HG02981 (cell line): ENCODE data around the gene CTNNA3.

Experiments
- ATAC-seq: cut with Tn5 transposase; IDR thresholded peaks from one replicate; pipeline ENCODE4 v1.9.1; 2021; ENCODE audit warnings: mild to moderate bottlenecking, moderate library complexity; ENCODE audit not compliant: unreplicated experiment

The CTNNA3 gene

DNA sequence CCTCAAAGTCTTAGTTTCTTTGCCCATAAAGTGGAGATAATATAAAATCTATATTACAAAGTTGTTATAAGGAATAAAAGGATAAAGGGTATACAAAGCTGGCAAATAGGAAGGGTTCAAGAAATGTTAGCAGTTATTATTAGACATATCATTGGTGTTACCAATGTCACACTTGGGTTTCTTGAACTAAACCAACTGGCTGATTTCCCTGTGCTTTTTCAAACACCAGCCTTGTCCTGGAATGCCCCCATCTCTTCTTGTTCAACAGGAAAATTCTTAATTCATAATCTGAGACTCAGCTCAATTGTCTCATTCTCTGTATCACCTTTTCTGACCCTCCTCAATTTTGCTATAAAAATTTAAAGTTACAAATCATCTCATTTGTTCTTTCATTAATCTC lies 913.9 kb downstream of the CTNNA3 start:
- no peak for ATAC-seq

DNA sequence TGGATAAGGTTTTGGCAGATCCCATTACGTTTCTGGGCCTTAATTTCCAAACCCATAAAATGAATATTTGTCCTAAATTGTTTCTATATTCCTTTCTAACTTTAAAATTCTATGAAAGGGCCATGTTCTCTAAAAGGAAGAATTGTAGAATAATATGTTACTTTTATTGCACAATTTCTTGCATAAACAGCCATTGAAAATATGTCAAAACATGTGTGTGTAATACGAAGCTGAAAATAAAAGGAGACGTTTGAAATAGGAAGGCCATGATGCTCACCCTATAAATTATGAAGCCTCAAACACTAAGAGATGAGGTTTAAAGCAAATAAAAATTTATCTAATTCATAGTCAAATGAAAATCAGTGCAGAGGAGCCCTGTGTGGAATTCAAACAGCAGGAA lies 915.2 kb downstream of the CTNNA3 start:
- no peak for ATAC-seq

DNA sequence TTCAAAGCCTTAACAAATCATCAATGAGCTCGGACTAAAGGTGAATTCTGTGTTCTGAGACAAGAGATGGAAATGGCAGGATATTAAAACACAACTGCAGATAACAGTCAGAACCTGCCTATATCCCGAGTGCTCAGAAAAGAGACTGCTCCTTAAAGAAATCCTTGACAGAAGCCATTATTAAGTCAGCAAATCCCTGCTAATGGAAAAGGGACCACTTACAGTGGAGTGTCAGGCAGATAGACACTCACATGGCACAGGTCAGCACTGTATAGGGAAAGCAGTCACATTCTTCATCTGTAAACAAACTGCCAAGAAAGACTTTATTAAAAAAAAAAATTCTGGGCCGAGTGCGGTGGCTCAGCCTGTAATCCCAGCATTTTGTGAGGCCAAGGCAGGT lies 917.6 kb downstream of the CTNNA3 start:
- ATAC-seq, result no peak

DNA sequence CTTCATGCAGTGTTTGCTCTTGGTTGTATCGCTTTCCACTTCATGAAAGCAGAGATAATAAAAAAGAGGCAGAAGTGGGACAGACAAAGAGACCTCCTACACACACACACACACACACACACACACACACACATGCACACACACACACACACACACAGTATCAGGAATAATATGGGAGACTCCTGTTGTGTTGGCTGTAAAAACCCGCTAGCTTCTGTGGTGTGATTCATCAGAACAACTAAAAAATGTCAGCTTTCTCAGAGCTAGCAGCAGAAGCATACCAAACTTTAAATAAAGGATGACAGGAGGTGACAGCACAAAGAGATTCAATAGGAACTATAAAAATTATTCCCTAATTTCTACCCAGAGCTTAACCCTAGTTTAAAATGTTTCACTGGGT lies 918.3 kb downstream of the CTNNA3 start:
- ATAC-seq, result no peak

DNA sequence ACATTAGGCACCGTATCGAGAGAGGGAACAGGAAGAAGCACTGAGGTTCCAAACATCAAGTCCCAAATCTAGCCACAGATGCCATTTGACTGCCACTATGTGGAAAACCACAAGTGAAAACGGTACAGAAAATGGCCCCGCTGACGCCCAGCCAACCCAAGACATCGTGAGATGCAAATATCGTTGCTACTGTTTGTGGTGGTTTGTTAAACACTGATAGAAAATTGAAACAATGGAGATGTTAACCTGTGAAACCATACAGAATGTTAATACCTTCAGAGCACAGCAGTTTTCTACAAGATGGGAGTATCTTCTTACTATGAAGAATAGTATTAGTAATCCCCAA lies 922.5 kb downstream of the CTNNA3 start:
- no peak for ATAC-seq

DNA sequence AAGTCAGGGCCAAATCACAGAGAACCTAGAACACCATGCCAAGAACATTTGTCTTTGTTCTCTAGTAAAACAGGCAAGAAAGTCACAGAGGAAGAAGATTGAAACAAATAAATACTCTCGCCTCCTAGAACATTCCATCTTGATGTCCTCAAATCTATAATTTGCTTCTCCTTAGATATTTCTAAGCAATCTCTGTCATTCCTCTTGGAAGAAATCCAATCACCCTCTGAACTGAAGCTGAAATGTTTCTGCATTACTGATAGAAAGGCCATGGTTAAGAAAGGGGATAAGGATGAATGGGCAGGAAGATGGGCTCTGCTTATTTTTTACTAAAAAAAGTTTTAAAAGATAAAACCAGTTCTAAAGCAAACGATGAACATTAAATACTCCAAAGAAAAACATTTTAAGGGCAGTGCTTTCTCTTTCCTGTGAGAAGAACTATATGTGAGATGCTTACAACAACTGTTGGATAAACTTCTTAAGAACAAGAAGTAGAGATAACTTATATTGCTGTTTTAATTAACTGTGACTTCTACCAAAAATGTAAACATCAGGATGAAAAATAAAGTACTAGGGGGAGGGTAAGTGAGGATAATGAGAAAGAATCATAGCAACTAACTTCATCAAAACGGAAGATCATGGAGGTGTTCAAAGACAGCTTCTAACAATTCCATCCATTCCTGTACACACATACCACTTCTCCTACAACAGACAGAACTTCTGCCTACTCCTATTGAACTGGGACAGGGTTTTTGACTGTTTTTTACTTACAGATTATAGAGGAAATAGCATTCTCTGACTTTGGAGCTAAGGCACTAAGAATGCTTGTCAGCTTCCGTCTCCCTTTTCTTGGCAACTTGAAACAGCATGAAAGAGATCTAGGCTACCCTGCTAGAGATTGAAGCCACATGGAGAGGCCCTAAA lies 923.2 kb downstream of the CTNNA3 start:
- no peak for ATAC-seq

DNA sequence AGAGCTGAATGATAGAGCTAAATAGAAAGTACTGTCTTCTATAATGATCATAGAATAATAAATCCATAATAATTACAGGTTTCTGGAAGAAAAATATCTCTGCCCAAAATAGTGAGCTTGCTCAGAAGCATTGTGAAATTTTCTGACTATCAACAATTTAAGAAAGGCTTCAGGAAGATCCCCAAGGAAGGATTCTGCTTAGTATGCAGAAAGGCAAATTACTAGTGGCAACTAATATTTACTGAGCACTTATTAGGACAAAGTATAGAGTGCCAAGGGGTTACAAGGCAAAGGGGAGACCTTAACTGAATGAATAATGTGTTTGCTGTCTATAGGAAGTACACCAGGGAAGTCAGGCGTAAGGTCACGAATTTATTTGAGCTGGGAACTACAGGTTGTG lies 928.3 kb downstream of the CTNNA3 start:
- ATAC-seq, result no peak

DNA sequence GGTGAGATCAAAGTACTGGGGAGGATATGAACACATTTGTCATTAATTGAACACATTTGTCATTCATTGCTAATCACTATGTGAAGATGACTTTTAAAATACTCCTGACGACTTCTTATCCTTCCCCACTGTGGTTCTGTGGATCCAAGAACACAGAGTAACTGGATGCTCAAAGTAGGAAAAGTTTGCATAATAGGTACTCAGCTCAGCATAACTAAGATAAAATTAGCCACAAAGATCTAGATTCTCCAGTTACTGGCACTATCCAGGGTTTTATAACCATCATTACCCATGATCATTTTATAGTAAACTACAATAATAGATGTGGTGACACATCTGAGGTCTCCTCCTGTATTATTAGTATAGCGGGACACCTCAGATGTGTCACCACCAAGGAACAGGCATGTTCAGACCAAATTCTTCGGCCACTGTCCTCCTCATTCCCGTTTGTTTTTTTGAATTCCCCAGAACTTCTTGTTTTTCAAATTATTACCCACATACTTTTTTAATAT lies 933.7 kb downstream of the CTNNA3 start:
- ATAC-seq, result no peak

DNA sequence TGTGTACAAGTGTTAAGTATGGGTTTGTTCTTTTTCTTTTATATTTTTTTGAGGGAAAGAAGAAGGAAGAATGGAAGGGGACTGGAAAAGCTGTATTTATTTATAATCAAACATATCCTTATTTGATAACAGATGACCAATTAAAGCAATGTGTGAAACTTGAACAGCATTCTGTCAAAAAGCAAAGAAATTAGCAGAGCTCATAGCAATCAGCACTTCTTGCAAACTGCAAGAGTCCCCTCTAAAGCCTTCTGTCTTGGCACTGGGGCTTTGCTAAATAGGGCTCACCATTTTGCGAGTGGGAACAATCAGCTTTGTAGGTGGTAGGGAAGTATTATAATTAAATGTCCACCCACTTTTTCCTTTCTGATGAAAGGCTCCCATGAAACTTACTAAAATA lies 935.1 kb downstream of the CTNNA3 start:
- ATAC-seq, result no peak

DNA sequence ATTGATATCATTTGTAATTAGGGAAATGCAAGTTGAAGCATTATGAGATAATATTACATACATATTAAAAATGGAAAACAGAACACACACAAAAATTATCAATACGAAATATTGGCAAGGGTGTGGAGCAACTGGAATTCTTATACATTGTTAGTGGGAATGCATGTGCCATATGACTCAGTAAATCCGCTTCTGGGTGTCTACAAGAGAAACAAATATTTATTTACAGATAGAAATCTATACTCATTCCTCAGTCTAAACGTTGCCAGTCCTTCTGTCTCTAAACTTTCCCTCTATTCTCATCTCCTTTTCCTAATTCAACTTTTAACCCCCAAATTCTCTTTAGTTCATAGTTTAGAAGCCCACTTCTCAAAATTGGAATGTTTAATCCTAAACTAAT lies 940.5 kb downstream of the CTNNA3 start:
- ATAC-seq, result no peak

DNA sequence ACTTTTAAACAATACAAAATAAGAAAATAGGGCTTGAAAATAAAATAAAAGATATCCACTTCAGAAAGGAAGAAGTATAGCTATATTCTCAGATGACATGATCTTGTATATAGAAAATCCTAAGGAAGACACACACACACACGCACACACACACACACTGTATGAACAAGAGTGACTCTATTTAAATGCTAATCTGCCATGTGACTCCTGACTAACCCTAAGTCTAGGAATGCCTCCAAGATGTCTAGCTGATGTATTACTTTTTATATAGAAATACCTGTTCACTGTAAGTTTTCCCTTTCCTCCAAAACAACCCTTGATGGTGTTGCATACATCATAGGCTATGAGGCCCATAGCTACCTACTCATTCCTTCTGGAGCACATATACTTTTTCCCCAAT lies 943.3 kb downstream of the CTNNA3 start:
- no peak for ATAC-seq

DNA sequence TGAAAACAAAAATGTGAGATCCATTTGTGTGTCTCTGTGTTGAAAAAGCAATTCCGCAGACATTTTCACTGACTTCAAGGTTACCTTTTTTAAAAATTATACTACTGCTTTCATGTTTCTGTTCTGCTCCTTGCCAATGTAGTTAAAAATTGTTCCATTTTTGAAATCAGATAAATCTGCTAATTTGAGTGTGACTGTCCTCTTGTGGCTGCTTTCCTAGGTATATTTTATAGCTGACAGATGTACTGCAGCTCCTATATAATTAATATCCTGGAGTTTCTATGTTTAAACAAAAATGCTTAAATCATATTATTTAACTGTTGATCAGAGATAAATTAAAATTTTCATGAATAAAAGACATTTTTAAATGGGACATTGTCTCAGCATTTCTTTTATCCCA lies 947.8 kb downstream of the CTNNA3 start:
- ATAC-seq, result no peak

DNA sequence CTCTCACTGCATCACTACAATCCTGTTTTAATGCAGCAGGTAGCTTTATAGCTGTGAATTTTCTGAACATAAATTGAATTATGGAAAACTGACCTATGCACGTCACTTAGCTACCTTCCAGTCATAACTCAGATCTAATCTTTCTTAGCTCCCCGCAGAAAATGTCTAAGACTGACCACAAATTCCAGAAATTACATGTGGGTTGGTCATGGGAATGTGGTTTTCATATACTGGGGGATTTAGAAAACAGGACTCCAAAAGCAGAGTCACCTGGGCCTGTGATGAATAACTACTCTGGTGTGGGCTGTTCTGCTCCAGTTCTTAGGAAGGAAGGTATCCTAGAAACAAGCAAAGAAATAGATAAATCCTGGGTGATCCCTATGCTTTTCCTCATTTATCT lies 948.5 kb downstream of the CTNNA3 start:
- ATAC-seq, result no peak

DNA sequence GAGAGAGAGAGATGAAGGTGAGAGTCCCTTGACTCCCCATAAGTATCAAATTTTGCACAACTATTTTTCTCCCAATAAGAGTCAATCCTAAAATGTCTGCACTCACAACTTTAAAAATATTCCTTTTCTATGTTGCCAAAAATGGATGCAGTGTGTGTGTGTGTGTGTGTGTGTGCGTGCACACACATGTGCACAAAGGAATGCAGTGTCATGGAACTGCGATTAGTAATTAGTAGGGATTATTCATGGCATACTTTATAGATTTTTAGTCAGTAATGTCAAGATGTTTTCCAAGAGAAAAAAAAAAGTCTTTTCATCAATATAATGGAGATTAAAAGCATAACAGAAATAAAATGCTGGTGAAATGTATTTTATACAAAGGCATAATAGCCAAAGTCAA lies 949.3 kb downstream of the CTNNA3 start:
- ATAC-seq, result no peak

DNA sequence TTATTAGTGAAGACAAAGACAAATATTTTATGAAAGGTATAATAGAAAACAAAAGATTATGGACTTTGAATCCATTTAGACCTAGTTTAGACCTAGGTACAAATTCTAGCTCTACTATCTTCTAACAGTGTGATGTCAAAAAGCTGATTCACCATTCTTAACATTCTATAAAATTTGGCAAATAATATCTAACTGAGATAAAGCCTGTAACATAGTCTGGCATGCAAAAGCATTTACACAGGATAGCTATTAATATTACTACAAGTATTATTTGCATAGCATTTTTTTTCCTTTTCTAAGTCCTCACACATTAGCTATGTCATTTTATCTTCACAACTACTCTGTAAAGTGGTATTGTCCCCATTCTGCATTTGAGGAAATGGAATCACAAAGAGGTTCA lies 949.7 kb downstream of the CTNNA3 start:
- ATAC-seq, result no peak

DNA sequence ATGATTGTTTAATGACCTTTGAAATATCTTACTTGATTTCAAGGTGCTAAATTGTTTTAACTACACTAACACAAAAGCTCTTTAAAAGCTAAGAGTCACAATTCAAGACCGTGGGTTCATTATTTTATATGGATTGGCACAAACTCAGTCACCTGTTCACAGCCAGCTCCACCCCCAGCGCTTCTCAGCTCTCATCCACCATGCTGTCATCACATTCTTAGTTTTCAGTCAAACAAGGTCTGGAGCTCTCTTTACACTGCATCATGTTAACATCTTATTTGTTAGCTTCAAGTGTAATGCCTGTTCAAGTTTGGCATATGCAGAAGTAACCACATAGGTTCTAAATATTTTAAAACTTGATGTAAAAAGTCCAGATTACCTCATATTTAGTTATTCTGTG lies 951.1 kb downstream of the CTNNA3 start:
- ATAC-seq, result no peak

DNA sequence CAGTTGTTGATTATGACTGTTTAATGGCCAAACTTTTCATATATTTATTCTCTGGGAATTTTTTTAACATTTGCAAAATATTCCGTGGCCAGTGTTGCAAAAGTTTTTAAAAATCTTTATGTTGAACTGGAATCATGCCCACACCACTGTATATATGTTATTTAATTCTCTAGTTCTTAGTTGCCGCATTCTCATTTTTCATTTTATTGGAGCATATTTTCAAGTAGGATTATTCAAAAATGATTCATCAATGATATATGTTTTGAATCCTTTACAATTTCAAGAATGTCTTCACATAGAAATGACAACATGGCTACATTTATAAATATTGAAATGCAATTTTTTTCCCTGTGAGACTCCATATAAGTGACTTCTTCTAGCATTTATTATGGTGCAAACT lies 958.8 kb downstream of the CTNNA3 start:
- ATAC-seq, result no peak

DNA sequence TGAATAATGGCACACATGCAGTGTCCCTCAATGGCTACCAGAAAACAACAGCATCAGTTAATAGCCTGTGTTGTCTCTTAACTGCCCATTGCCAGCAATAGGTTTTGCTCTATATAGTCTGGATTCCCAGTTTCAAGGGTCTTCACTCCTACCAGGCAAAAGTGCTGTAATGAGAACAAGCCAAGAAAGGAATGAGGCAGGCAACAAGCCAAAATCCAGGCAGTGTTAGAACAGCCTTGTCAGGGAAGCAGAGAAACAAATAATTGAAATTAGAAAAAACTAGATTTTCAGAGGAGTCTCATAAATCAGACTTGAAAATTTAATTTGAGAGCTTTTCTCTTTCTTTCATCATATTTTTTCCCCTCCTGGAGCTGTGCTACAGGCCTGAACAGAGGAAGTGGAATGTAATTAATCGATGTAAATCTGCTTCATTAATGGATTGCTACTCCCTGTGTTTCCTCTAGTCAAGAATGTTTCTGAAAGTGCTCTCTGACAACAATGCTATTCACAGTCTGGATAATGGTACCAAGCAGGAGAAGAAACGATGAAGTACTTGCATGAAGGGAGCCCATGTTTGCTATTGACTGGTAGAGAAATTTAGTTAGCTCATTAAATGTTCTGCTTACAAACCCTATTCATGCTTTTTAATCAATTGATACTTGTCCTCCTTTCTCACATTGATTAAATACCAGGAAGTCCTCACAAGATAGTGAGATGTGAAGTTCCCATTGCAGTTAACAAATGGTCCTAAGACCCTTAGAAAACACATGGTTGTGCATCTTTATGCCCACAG lies 972.2 kb downstream of the CTNNA3 start:
- no peak for ATAC-seq

DNA sequence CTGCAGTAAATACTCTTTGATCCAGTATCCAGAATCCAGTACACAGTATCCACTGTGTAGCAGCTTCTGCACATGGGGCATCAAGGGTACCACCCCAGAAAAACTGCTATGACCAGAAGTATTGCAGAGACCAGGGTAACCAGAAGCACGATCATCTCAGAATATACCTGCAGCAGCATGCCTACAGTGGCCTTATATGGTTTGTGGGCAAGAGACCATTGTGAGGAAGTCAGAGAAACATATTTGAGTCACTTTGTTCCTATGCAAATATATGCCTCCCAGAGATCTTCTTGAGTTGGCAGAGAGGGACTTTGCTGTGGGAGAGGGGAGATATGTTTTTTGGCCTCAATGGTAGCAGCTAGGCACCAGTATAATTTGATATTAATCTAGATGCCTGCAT lies 976.5 kb downstream of the CTNNA3 start:
- ATAC-seq, result no peak

DNA sequence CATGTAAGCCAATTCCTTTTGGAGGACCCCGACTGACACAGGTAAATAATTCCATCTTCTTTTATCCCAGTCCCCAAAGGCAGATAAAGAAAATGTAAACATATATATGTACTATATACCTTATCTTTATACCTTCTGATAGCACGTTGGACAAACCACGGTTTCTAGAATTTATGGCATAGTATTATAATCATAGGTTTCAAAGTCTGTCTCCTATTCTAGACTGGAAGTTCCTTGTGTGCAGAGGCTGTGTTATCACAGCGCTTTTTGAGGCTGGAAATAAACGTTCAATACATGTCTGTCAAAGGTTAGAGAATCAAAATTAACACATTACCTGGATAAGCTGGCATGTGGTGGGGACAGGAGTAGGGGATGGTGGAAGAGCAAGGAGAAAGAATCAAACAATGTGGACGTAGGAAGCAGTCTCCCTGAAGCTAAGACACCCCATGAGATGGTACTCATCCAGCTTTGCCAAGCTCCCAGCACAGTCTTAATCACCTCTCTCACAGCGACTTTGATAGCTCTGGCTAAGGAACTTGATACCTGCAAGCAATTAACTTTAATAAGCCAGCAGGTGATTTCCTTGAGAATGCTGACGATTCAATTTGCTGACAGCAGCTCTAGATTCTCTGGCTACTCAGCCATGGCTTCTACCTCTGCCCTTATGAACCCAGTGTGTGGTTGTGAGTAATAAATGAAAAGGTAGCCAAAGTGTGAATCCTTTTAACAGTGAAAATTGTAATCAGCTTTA lies 978.6 kb downstream of the CTNNA3 start:
- ATAC-seq, result no peak

DNA sequence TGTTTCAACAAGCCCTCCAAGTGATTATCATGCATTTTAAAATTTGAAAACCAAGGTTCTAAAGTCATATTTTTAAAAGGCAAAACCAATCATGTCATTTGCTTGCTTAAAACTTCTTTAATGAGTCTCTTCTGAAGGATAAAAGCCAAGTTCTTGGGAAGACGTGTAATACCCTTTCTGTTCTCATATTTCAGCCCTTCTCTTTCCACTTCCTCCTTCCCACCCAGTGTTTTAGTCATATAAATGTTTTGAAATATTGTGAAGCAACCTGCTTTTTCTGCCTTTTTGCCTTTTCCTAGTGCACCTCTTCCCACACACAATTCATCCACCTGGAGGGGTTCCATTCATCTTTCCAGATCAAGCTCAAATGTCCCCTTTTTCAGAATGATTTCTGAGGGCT lies 981.3 kb downstream of the CTNNA3 start:
- no peak for ATAC-seq
